Ovary (tissue), 3 donors: ENCODE results near the gene CCNC.

Experiments used
- EP300 ChIP-seq: sonication (generic); formaldehyde crosslinking; IDR thresholded peaks from one replicate; pipeline ENCODE4 v1.6.1; 2017; ENCODE audit warnings: antibody characterized with exemption
- POLR2A ChIP-seq: fragments of 450-650 bp; IDR thresholded peaks from one replicate; pipeline ENCODE4 v1.6.1; 2017; ENCODE audit warnings: antibody characterized with exemption, mild to moderate bottlenecking, moderate library complexity
- TF ChIP-seq, protein P1 (sequence below), 3 donors: fragments of 450-650 bp in 2 of 3; fragments of 200-600 bp in 1 of 3; IDR thresholded peaks; one replicate each; pipeline versions ENCODE4 v1.5.1 to v1.8.0; 2016 to 2022; ENCODE audit warnings: antibody characterized with exemption in 3 of 3, mild to moderate bottlenecking in 1 of 3
- donor health status: DM: no; HTN: no; CAD: no.

DNA sequence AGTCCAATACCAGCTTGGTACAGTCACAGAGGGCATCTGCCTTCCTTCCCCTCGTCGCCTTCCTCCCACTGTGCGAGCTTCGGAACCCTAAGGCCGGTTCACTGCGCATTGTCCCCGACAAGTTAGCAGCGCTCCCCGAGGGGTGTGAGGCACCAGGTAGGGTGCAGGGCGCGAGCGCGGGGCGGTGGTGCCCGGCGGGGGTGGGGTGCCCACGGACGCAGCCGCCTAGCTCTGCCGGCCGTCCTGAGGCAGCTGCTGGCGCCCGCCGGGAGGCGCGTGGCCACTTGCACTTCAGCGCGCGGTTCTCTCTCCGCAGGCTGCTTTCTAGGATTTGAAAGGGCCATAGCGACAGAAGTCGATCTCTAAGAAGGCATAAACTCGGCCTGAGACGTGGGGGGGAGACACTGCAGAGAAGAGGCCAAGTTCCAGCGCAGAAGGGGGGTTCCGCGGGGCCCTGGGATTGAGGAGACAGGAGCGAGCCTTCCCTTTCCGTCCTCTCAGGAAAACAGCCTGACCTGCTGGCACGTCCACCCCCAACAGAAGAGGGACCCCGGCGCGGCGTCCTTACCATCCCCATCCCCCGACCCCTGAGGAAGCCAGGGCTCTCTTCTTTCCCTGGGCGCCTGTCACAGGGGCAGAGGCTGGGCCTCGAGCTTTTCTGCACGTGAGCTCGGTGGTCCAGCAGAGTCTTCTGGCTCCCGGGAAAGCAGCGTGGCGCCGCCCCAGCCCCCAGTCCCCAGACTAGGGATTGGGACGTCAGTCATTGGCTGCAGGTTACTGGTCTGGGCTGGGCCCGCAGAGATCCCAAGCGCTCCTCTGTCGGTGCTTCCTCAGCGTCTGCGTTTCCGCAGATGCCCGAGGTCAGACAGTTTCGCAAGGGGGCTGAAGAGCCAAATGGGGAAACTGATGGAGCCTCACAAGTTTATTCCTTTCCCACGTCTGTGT is 22.5 kb upstream of the CCNC start:
- TF ChIP-seq, protein P1, sequence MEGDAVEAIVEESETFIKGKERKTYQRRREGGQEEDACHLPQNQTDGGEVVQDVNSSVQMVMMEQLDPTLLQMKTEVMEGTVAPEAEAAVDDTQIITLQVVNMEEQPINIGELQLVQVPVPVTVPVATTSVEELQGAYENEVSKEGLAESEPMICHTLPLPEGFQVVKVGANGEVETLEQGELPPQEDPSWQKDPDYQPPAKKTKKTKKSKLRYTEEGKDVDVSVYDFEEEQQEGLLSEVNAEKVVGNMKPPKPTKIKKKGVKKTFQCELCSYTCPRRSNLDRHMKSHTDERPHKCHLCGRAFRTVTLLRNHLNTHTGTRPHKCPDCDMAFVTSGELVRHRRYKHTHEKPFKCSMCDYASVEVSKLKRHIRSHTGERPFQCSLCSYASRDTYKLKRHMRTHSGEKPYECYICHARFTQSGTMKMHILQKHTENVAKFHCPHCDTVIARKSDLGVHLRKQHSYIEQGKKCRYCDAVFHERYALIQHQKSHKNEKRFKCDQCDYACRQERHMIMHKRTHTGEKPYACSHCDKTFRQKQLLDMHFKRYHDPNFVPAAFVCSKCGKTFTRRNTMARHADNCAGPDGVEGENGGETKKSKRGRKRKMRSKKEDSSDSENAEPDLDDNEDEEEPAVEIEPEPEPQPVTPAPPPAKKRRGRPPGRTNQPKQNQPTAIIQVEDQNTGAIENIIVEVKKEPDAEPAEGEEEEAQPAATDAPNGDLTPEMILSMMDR (IDR thresholded peaks at IDR 0.05) = no peak
- no peak for TF ChIP-seq POLR2A
- no peak for TF ChIP-seq EP300
